ENCODE data around the gene RAB14.

The RAB14 gene

GRCh38 chr9:121201738-121202533 is at the start of gene RAB14:
TSS of gene RAB14 (minus strand) at chr9:121201869. CDS start at chr9:121193412, 8,457 bp downstream.
- peak; percentile 85 to 100 (median 99) for DNase-seq

- no peak for DNase-seq
Measured at GRCh38 chr9:121249563-121249962, 47.9 kb upstream of the RAB14 start.

- no peak for DNase-seq
Measured at GRCh38 chr9:121246821-121247561, 45.3 kb upstream of the RAB14 start.

GRCh38 chr9:121242959-121243346 is 41.3 kb upstream of the RAB14 start:
- DNase-seq, result no peak

- no peak for DNase-seq
Measured at GRCh38 chr9:121242219-121242958, 40.7 kb upstream of the RAB14 start.

GRCh38 chr9:121240472-121241135 is 38.9 kb upstream of the RAB14 start:
- DNase-seq, result no peak

GRCh38 chr9:121239851-121240250 is 38.2 kb upstream of the RAB14 start:
- no peak for DNase-seq

- DNase-seq, result no peak
Measured at GRCh38 chr9:121239071-121239470, 37.4 kb upstream of the RAB14 start.

- no peak for DNase-seq
Measured at GRCh38 chr9:121237916-121238315, 36.2 kb upstream of the RAB14 start.

GRCh38 chr9:121235512-121235911 is 33.8 kb upstream of the RAB14 start:
- DNase-seq, result no peak

GRCh38 chr9:121234832-121235161 is 33.1 kb upstream of the RAB14 start:
- DNase-seq, result no peak

- DNase-seq, result no peak
Measured at GRCh38 chr9:121233906-121234831, 32.5 kb upstream of the RAB14 start.

GRCh38 chr9:121232251-121232650 is 30.6 kb upstream of the RAB14 start:
- no peak for DNase-seq

- DNase-seq, result no peak
Measured at GRCh38 chr9:121230256-121230655, 28.6 kb upstream of the RAB14 start.

GRCh38 chr9:121227862-121228261 is 26.2 kb upstream of the RAB14 start:
- no peak for DNase-seq

- DNase-seq, result no peak
Measured at GRCh38 chr9:121226175-121226574, 24.5 kb upstream of the RAB14 start.

- no peak for DNase-seq
Measured at GRCh38 chr9:121225240-121225639, 23.6 kb upstream of the RAB14 start.

- peak in 1 of 56 donors; percentile 14 for DNase-seq
Measured at GRCh38 chr9:121222524-121223171, 21.0 kb upstream of the RAB14 start.

GRCh38 chr9:121221664-121222055 is 20.0 kb upstream of the RAB14 start:
- no peak for DNase-seq

Data from nucleus accumbens (tissue), 56 donors.